Bronchial epithelial cell (primary cell): ENCODE data around the gene OTP. TPM values are rescaled to one million over a fixed set of nuclear protein-coding genes. Genes with fewer than 3 reads are reported as not detected.
"Not testable (repeated sequence)": the region's sequence is repeated elsewhere in the genome, so short reads cannot be mapped to it uniquely, and the experiment has no call there.

ENCODE experiments used
- DNase-seq: peaks from one replicate; pipeline ENCODE4 v3.0.0-alpha.2; 2010; ENCODE audit warnings: low read depth
- FAIRE-seq: peaks from 2 replicates; lab custom pipeline; 2011; peaks lifted over from hg19 to GRCh38; lab: Jason Lieb, UNC
- H3K27me3 ChIP-seq: 2 replicates; pipeline ENCODE4 v1.5.1; 2011; ENCODE audit warnings: low read length; ENCODE audit not compliant: control insufficient read depth, insufficient read depth
- H3K36me3 ChIP-seq: 2 replicates; pipeline ENCODE4 v1.5.1; 2011; ENCODE audit warnings: low read length; ENCODE audit not compliant: control insufficient read depth, insufficient read depth
- H3K4me3 ChIP-seq: 2 replicates; pipeline ENCODE4 v1.5.1; 2011; ENCODE audit warnings: mild to moderate bottlenecking, low read depth, low read length, control low read depth
- CTCF ChIP-seq: IDR thresholded peaks from 2 replicates; pipeline ENCODE4 v1.5.1; 2011; ENCODE audit warnings: mild to moderate bottlenecking, moderate library complexity, low read length, control low read depth, inconsistent platforms; ENCODE audit not compliant: insufficient read depth, severe bottlenecking
- total RNA-seq: library from RNA; depleted of rRNA; stranded (reverse); fragments of >200 nt; gene quantifications from 2 replicates; pipeline ENCODE4 v1.2.1, GENCODE V29; 2014

Gene OTP
- total RNA-seq, 1 donor from 2014 or later, result not detected

- peaks cover 2% of the 10 kb centered on the region for H3K27me3 ChIP-seq
- TF ChIP-seq CTCF, result no peak
- H3K36me3 ChIP-seq, result no peaks in the 10 kb centered on the region
- no peak for DNase-seq
- H3K4me3 ChIP-seq, result no peak overlapping the region
- no peak for FAIRE-seq
Measured at GRCh38 chr5:77599679-77600078, 38.8 kb downstream of the OTP start.

- H3K36me3 ChIP-seq, result no peaks in the 10 kb centered on the region
- no peak for FAIRE-seq
- DNase-seq, result no peak
- no peak overlapping the region for H3K4me3 ChIP-seq
- no peak for TF ChIP-seq CTCF
- no peaks in the 10 kb centered on the region for H3K27me3 ChIP-seq
Measured at GRCh38 chr5:77590347-77590746, 48.2 kb downstream of the OTP start.

- Histone ChIP-seq H3K27me3 (no peaks in the 10 kb centered on the region), H3K36me3 (no peaks in the 10 kb centered on the region), H3K4me3 (no peak overlapping the region)
- DNase-seq (no peak), FAIRE-seq (no peak)
- no peak for TF ChIP-seq CTCF
Measured at GRCh38 chr5:77588175-77588574, 50.3 kb downstream of the OTP start.

DNA sequence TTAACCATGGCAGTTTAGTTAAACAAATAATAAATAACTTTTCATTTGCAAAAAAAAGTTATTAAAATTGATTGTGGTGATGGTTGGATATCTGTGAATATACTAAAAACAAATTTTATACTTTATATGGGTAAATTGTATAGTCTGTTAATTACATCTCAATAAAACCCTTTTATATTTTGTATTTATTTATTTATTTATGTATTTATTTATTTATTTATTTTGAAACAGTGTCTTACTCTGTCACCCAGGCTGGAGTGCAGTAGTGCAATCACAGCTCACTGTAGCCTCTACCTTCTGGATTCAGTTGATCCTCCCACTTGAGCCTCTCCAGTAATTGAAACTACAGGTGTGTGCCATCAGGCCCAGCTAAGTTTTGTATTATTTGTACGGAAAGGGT is 52.4 kb downstream of the OTP start:
- Histone ChIP-seq H3K36me3 (no peaks in the 10 kb centered on the region), H3K27me3 (no peaks in the 10 kb centered on the region), H3K4me3 (no peak overlapping the region)
- DNase-seq (no peak), FAIRE-seq (no peak)
- no peak for TF ChIP-seq CTCF

- H3K27me3 ChIP-seq, H3K36me3 ChIP-seq, DNase-seq, H3K4me3 ChIP-seq, FAIRE-seq: not testable (repeated sequence)
Measured at GRCh38 chr5:77582143-77582542, 56.4 kb downstream of the OTP start.

Other genes with a start within 250 kb of the OTP start
- 148 and 222 TPM in 2 replicates for gene WDR41, start 146.4 kb downstream of the OTP start, total RNA-seq
- 68.2 and 112 TPM in 2 replicates for gene TBCA, start 137.6 kb upstream of the OTP start, total RNA-seq